NCI-H460 (cell line): ENCODE results near the gene SLC25A1. TPM values are rescaled to one million over a fixed set of nuclear protein-coding genes. Genes with fewer than 3 reads are reported as not detected.

ENCODE experiments used
- DNase-seq: peaks from one replicate; pipeline ENCODE4 v3.0.0-alpha.2; 2016; ENCODE audit warnings: low read depth; ENCODE audit errors: extremely low read depth
- total RNA-seq: library from RNA; depleted of rRNA; stranded (reverse); fragments of >200 nt; shearing (Covaris generic); gene quantifications from 2 replicates; pipeline ENCODE4 v1.2.3, GENCODE V29; 2014; rRNA removed

The SLC25A1 gene
- total RNA-seq, 1 experiment from 2014 or later: 34.6 TPM

DNA sequence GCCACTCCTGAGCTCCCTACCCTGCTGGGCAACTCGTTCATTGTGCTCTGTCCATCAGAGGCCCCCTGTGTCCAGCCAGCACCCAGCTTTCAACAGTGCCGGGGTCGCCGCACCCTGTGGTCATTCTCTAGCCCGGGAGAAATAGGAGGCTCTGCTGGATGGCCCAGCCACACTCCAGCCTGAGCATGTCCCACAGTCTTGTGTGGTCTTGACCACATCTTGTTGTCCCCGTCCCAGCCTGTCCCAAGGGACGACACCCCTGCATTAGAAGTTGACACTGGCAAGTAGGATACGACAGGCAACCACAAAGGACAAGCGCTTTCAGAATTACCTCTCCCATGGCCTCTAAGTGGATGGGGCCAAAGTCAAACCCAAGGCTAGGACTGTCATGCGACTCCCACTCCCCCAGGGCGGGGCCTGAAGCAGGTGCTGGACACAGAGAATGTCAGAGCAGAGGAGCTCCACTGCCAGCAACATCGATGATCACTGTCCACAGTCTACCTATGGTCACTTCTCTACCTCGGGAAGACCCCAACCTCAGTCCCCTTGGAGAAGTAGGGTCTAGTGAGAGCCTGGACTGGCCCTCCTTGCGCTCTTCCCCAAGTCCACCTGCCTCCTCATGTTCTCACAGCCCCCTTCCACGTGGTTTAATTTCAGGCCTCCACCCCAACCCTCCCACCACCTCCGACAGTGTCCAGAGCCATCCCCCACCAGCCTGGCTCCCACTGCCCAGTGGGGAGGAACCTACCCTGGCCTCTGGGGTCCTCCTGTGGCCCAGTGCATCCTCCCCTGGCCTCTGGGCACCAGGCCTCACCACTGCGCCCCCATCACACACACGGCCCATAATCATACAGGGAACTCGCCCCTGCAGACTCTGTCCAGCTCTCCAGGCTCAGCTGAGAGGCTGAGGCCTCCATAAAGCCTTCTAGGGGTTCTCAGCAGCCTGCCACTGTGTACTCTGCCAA lies 51.9 kb downstream of the SLC25A1 start:
- DNase-seq: no peak

Other genes starting within 250 kb of the SLC25A1 start
- gene PRODH, start 242.4 kb downstream of the SLC25A1 start, total RNA-seq: 0.23 and 0.40 TPM in 2 replicates
- 15.0 and 16.7 TPM in 2 replicates for gene DGCR2, start 56.3 kb downstream of the SLC25A1 start, total RNA-seq
- gene TSSK2, start 47.4 kb downstream of the SLC25A1 start, total RNA-seq: not detected in 2 replicates
- 7.3 and 7.8 TPM in 2 replicates for gene ESS2, start 34.1 kb downstream of the SLC25A1 start, total RNA-seq
- not detected in 2 replicates for gene GSC2, start 28.4 kb downstream of the SLC25A1 start, total RNA-seq
- gene CLTCL1, start 113.0 kb upstream of the SLC25A1 start, total RNA-seq: 2.0 and 2.6 TPM in 2 replicates